ENCODE measurements around the gene CYP2W1. TPM values are rescaled to one million over a fixed set of nuclear protein-coding genes. Genes with fewer than 3 reads are reported as not detected.
"Not testable (repeated sequence)": the region's sequence is repeated elsewhere in the genome, so short reads cannot be mapped to it uniquely, and the experiment has no call there.

CYP2W1 gene
- total and polyA plus RNA-seq, 8 donors = 0.12 to 0.76 (median 0.35) TPM; not detected in 1

DNA sequence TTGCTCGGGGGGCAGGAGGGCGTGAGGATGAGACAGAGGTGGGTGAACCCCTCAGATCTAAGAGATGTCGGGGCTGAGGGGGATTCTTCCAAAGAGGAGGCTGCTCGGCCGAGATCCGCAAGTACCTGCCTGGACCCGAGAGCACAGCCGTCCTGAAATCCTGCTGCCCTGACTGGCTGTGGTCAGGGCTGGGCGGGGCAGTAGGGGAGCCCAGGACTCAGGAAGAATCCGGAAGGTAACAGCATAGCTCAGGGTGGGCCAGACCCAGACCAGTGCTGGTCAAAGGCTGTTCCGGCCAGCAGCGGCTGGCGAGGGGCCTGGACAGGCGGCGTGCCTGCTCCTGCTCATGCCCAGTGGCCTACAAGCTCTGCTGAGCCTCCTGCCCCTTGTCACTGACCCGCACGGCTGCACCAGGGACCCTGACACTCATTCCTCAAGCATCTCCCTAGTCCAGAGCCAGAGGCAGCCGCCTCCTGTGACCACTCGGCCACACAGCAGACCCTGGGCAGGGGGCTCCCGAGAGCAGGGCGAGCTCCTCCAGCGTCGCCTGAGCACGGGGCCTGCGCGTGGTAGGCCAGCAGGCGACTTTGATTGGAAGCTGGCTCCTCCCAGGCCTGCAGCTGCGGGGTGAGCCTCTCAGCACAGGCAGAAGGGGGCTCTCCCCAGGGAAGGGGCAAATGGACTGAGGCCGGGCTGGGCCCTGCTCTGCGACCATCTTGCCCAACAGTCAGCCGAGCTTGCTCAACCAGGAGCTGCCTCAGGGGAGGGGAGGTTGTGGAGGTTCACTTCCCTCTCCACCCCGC, 25.4 kb upstream of the CYP2W1 start:
- Histone ChIP-seq H3K36me3 (no peaks in the 10 kb centered on the region), H3K27me3 (no peaks in the 10 kb centered on the region), H3K27ac (no peak overlapping the region), H3K9me3 (no peaks in the 10 kb centered on the region), H3K4me1 (peaks cover 0 to 8% (median 0%) of the 10 kb centered on the region in 3 donors), H3K4me3 (no peak overlapping the region)
- intact Hi-C loops (cut with DNase I) = loop anchor here in 1 of 3 donors (10.0 kb wide), 1 partner anchor 53 kb away; no protein-coding TSS in a partner anchor
- TF ChIP-seq, protein P1, sequence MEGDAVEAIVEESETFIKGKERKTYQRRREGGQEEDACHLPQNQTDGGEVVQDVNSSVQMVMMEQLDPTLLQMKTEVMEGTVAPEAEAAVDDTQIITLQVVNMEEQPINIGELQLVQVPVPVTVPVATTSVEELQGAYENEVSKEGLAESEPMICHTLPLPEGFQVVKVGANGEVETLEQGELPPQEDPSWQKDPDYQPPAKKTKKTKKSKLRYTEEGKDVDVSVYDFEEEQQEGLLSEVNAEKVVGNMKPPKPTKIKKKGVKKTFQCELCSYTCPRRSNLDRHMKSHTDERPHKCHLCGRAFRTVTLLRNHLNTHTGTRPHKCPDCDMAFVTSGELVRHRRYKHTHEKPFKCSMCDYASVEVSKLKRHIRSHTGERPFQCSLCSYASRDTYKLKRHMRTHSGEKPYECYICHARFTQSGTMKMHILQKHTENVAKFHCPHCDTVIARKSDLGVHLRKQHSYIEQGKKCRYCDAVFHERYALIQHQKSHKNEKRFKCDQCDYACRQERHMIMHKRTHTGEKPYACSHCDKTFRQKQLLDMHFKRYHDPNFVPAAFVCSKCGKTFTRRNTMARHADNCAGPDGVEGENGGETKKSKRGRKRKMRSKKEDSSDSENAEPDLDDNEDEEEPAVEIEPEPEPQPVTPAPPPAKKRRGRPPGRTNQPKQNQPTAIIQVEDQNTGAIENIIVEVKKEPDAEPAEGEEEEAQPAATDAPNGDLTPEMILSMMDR (IDR thresholded peaks at IDR 0.05) = no peak
- ATAC-seq (peak in 2 of 4 donors; percentile 36 to 41), DNase-seq (peak in 3 of 6 donors; percentile 18 to 66 (median 52)), FAIRE-seq (no peak)
- 75 to 83% methylated on average over 32 of the region's 32 CpGs for WGBS, 2 donors

DNA sequence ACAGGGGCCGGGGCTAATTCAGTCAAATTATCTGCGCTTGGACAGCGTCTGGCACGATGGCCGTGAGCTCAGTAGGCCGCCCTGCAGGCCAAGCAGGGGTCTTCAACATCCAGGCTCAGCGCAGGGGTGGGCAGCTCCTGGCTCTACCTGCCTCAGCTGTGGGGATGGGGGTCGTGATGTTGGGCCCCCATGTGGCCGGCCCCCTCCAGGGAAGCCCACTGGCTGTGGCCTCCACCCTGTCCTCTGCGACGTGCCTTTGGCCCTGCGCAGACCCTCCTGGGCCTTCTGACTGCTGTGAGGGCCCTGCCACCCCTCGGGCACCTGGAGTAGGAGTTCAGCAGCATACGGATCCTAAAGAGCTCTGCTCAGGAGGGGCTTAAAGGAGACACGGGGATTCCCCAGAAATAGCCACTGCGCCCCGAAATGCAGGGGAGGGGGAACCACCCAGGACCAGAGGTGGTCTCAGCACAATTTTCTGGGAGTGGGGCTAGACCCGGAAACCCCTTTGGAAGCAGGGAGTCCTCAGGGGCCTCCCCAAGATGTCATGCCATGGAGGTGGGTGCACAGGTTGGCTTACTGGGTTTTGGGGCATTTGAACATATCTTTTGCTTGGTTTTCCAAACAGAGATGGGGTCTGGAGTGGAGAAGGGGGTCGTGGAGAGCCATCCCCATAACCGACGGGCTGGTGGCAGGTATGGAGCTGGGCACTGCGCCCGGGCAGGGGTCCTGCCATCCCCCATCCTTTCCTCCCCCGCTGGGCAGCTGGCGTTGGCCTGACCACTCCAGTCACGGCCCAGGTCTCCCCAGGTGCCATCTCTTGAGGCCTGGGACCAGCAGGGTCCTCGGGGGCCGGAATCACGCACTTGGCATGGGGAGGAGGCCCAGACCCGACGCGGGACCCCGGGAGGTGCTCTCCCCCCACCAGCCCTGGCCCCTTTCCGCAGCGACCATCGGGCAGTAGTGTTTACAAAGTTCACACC, 24.5 kb upstream of the CYP2W1 start:
- Histone ChIP-seq H3K27ac (no peak overlapping the region), H3K36me3 (no peaks in the 10 kb centered on the region), H3K9me3 (no peaks in the 10 kb centered on the region), H3K4me3 (no peak overlapping the region), H3K4me1 (peaks cover 0 to 3% (median 0%) of the 10 kb centered on the region in 3 donors), H3K27me3 (no peaks in the 10 kb centered on the region)
- DNase-seq = peak in 3 of 6 donors; percentile 20 to 62 (median 54)
- FAIRE-seq = no peak
- intact Hi-C loops (cut with DNase I) = loop anchor here in 1 of 3 donors (10.0 kb wide), 1 partner anchor 54 kb away; no protein-coding TSS in a partner anchor
- TF ChIP-seq, protein P1 (IDR thresholded peaks at IDR 0.05) = no peak
- no peak for ATAC-seq
- 71 to 82% methylated on average over 36 of the region's 36 CpGs for whole genome bisulfite sequencing, 2 donors

DNA sequence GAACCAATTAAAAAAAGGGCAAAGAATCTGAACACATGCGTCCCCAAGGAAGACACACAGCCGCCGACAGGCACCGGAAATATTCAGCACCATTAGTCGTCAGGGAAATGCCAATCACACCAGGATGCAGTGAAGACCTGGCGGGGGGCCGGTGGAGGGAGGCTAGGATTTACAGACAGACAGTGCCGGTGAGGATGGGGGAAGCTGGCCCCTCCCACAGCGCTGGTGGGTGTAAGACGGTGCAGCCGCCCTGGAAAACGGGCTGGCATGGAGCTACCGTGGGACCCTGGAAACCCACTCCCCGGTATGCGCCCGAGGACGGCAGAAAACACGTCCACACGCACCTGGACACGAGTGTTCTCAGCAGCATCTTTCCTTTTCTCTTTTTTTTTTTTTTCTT, 23.7 kb upstream of the CYP2W1 start:
- H3K36me3 ChIP-seq = no peaks in the 10 kb centered on the region
- H3K4me1 ChIP-seq = no peaks in the 10 kb centered on the region
- no peak for FAIRE-seq
- ATAC-seq = no peak
- peak in 3 of 6 donors; percentile 25 to 44 (median 26) for DNase-seq
- H3K27me3 ChIP-seq = no peaks in the 10 kb centered on the region
- intact Hi-C loops (cut with DNase I) = loop anchor here in 1 of 3 donors (10.0 kb wide), 1 partner anchor 54 kb away; no protein-coding TSS in a partner anchor
- no peak overlapping the region for H3K27ac ChIP-seq
- TF ChIP-seq, protein P1 (IDR thresholded peaks at IDR 0.05) = no peak
- H3K4me3 ChIP-seq = no peak overlapping the region
- H3K9me3 ChIP-seq = no peaks in the 10 kb centered on the region
- WGBS, 2 donors = 75% methylated on average over 20 of the region's 20 CpGs

DNA sequence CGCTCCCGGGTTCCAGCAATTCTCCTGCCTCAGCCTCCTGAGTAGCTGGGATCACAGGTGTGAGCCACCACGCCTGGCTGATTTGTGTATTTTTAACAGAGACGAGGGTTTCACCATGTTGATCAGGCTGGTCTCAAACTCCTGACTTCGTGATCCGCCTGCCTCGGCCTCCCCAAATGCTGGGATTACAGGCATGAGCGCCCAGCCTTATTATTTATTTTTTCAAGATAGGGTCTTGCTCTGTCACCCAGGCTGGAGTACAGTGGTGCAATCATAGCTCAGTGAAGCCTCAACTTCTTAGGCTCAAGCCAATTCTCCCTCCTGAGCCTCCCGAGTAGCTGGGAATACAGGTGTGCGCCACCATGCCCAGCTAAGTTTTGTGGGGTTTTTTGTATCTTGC, 23.2 kb upstream of the CYP2W1 start:
- WGBS, 2 donors = 87 to 92% methylated on average over 10 of the region's 10 CpGs
- FAIRE-seq, H3K4me1 ChIP-seq, H3K27me3 ChIP-seq, ATAC-seq, H3K27ac ChIP-seq, H3K36me3 ChIP-seq, H3K9me3 ChIP-seq, H3K4me3 ChIP-seq: not testable (repeated sequence)
- DNase-seq = peak in 2 of 6 donors; percentile 1 to 8
- intact Hi-C loops (cut with DNase I) = loop anchor here in 1 of 3 donors (10.0 kb wide), 1 partner anchor 55 kb away; no protein-coding TSS in a partner anchor

Measured in pancreas (tissue), 10 donors.